ENCODE results near the gene CNGA3.

Gene CNGA3

GRCh38 chr2:98445683-98446581 is 99.7 kb downstream of the CNGA3 start:
- no peak for FAIRE-seq

- FAIRE-seq = no peak
Measured at GRCh38 chr2:98446850-98447249, 100.6 kb downstream of the CNGA3 start.
